ENCODE data around the gene FBXL20. TPM values are rescaled to one million over a fixed set of nuclear protein-coding genes. Genes with fewer than 3 reads are reported as not detected.

FBXL20 gene
- total and polyA plus RNA-seq, 9 of the 15 experiments (the other 6 are each of a cell fraction or from before 2014, with no cell fraction given): 1.8 to 15.1 (median 5.6) TPM

DNA sequence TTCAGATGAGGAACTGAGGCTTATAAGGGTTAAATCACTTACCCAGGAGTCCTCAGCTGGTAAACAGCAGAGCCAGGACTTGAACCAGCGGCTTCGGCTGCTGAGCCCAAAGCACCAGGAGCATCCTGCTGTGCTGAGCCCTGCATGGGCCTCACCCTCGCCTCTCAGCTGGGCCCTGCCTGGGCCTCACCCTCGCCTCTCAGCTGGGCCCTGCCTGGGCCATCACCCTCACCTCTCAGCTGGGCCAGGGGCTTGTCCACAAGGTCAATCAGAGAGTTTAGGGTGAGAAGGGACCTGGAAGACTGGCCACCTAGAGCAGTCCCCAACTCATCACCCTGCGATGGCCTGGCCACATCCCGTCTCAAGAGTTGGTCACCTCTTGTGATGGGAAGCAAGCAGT, 179.9 kb downstream of the FBXL20 start:
- no peak overlapping the region for H2AFZ ChIP-seq (ENCODE audit: low read depth, low read length)
- H3K27me3 ChIP-seq (ENCODE audit: control insufficient read depth in 2 of 2, insufficient read depth in 2 of 2, low read length in 2 of 2): peaks cover 17 to 60% of the 10 kb centered on the region in 2 experiments; a peak in 4 of 5 replicates
- H4K20me1 ChIP-seq (replicated peaks; ENCODE audit: control insufficient read depth, insufficient read depth, low read length): no peaks in the 10 kb centered on the region
- WGBS (ENCODE audit: insufficient coverage, low coverage, missing lambda C conversion rate): 22% methylated on average over 6 of the region's 6 CpGs
- H3K4me3 ChIP-seq: no peak overlapping the region
- ATAC-seq (no peak), DNase-seq (ENCODE audit: extremely low read depth in 1 of 4, low spot score in 3 of 4) (no peak), FAIRE-seq (no peak)
- H3K36me3 ChIP-seq (ENCODE audit: control insufficient read depth, insufficient read depth, low read length): no peaks in the 10 kb centered on the region
- ChIA-PET CTCF (ENCODE audit: low intra/inter-chr PET ratio) (no interaction called here), POLR2A (interaction anchor here (0.6 to 0.7 kb wide), 2 partner anchors 11 to 17 kb away, joined by 3 read pairs; no protein-coding TSS in a partner anchor)
- H3K4me2 ChIP-seq (ENCODE audit: insufficient read depth, low read length): no peak overlapping the region
- H3K9me1 ChIP-seq (ENCODE audit: control insufficient read depth, insufficient read depth, low read length): no peaks in the 10 kb centered on the region
- no peaks in the 10 kb centered on the region for H3K79me2 ChIP-seq (ENCODE audit: control insufficient read depth, insufficient read depth, low read length)
- no TSS peak for BruUV-seq (replicated peaks)
- TF ChIP-seq MCM2 (IDR thresholded peaks at IDR 0.05; ENCODE audit: low read depth) (no peak), RAD21 (CRISPR knock-in tag; conservative IDR thresholded peaks at IDR 0.05 in 1 of 2, IDR thresholded peaks at IDR 0.05 in 1 of 2) (no peak), ZBTB7A (IDR thresholded peaks at IDR 0.05; ENCODE audit: borderline replicate concordance, control insufficient read depth, low read depth, low read length) (no peak), CHCHD3 (CRISPR knock-in tag; IDR thresholded peaks at IDR 0.05) (no peak), SPI1 (IDR thresholded peaks at IDR 0.05; ENCODE audit: borderline replicate concordance, low read depth, low read length) (no peak), POLR2AphosphoS5 (IDR thresholded peaks at IDR 0.05; ENCODE audit: control insufficient read depth, insufficient read depth, low read depth, low read length) (no peak), NCOA6 (IDR thresholded peaks at IDR 0.05) (no peak), FIP1L1 (IDR thresholded peaks at IDR 0.05; ENCODE audit: low read depth, low read length, poor library complexity, severe bottlenecking) (no peak), RB1 (IDR thresholded peaks at IDR 0.05; ENCODE audit: low read depth) (no peak), GATA2 (CRISPR knock-in tag; IDR thresholded peaks at IDR 0.05) (no peak), TCFL5 (CRISPR knock-in tag; conservative IDR thresholded peaks at IDR 0.05) (no peak), ZNF518B (CRISPR knock-in tag; IDR thresholded peaks at IDR 0.05) (no peak)
- TF ChIP-seq, protein P1, sequence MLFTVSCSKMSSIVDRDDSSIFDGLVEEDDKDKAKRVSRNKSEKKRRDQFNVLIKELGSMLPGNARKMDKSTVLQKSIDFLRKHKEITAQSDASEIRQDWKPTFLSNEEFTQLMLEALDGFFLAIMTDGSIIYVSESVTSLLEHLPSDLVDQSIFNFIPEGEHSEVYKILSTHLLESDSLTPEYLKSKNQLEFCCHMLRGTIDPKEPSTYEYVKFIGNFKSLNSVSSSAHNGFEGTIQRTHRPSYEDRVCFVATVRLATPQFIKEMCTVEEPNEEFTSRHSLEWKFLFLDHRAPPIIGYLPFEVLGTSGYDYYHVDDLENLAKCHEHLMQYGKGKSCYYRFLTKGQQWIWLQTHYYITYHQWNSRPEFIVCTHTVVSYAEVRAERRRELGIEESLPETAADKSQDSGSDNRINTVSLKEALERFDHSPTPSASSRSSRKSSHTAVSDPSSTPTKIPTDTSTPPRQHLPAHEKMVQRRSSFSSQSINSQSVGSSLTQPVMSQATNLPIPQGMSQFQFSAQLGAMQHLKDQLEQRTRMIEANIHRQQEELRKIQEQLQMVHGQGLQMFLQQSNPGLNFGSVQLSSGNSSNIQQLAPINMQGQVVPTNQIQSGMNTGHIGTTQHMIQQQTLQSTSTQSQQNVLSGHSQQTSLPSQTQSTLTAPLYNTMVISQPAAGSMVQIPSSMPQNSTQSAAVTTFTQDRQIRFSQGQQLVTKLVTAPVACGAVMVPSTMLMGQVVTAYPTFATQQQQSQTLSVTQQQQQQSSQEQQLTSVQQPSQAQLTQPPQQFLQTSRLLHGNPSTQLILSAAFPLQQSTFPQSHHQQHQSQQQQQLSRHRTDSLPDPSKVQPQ (CRISPR knock-in tag; IDR thresholded peaks at IDR 0.05; ENCODE audit: borderline replicate concordance): no peak
- TF ChIP-seq, protein P2, sequence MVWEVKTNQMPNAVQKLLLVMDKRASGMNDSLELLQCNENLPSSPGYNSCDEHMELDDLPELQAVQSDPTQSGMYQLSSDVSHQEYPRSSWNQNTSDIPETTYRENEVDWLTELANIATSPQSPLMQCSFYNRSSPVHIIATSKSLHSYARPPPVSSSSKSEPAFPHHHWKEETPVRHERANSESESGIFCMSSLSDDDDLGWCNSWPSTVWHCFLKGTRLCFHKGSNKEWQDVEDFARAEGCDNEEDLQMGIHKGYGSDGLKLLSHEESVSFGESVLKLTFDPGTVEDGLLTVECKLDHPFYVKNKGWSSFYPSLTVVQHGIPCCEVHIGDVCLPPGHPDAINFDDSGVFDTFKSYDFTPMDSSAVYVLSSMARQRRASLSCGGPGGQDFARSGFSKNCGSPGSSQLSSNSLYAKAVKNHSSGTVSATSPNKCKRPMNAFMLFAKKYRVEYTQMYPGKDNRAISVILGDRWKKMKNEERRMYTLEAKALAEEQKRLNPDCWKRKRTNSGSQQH (CRISPR knock-in tag; IDR thresholded peaks at IDR 0.05): no peak
- H3K9ac ChIP-seq (ENCODE audit: insufficient read depth in 1 of 2, low read depth in 2 of 2, low read length in 2 of 2): no peak overlapping the region
- no peaks in the 10 kb centered on the region for H3K9me3 ChIP-seq (replicated peaks; ENCODE audit: control insufficient read depth, insufficient read depth, low read depth, low read length)
- H3K27ac ChIP-seq (ENCODE audit: extremely low read depth, low read depth, low read length): no peak overlapping the region
- peaks cover 0 to 27% of the 10 kb centered on the region in 2 experiments; a peak in 2 of 5 replicates for H3K4me1 ChIP-seq (replicated peaks in 1 of 2; ENCODE audit: control insufficient read depth in 2 of 2, insufficient read depth in 2 of 2, low read length in 2 of 2)
- intact Hi-C loops (cut with micrococcal nuclease) (no loop called here), in situ Hi-C loops (cut with MboI) (no loop called here)
